GM19467 (cell line): ENCODE data around the gene PDGFA.

Source experiments
- ATAC-seq: cut with Tn5 transposase; IDR thresholded peaks from one replicate; pipeline ENCODE4 v1.9.1; 2021; ENCODE audit warnings: mild to moderate bottlenecking, moderate library complexity; ENCODE audit not compliant: unreplicated experiment

Gene PDGFA

DNA sequence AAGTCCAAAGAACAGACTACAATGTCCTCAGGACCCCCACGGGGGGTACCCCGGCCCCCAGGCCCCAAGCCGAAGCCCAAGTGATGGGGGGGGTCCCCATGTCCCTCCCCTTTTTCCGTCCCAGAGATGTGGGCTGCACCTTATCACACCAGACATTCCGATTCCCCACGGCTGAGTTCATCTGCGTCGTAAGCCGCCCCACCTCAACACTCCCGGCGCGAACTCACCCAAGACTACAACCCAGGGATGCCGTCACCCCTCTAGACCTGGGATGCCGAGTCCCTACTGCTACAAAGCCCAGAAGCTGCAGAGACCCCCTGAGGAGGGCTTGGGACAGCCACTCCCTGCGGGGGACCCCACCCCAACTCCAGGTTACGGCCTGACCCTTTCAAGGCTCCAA, 14.5 kb downstream of the PDGFA start:
- no peak for ATAC-seq

DNA sequence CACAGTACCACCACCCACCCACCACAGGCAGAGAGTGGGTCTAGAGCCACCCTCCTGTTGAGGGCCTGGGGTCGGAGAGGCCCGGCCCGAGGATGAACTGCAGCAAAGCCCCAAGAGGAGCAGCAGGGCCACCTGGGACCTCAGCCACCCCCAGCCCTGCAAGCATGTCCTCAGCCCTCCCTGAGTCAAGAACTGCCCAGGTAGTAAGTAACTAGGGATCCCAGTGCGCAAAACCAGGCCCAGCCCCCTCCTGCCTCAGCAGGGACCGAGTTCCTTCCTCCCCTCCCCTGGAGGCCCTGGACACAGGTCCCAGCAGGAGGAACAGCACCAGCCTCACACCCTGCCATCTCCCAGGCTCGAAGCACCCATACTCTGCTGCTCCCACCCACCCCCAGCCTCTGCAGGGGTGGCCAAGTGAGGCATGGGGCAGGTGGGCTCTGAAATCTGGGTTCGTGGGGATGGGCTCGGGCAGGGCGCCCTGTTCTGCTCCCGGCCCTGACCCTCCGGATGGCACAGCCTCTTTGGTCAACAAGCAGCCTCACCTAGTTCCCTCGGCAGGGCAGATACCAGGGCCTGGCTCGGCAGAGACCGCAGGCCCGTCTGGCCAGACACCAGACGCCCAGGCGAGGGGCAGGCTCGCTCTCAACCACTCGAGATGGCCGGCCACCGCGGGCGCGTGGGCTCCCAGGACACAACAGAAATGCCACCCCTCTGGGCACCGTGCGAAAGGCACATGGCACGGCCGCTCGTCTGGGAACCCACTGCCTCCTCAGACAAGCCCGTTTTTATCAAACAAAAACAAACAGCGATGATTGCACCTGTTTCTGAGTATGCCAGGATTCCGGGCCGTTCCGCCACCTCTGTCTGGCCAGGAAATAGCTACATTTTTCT, 15.2 kb downstream of the PDGFA start:
- ATAC-seq, result no peak

GRCh38 chr7:503575-504111, 16.0 kb downstream of the PDGFA start:
- ATAC-seq, result no peak

- ATAC-seq, result no peak
Observed at GRCh38 chr7:502296-502695, 17.4 kb downstream of the PDGFA start.

GRCh38 chr7:501526-501925, 18.1 kb downstream of the PDGFA start:
- ATAC-seq, result no peak

- no peak for ATAC-seq
Observed at GRCh38 chr7:500521-501420, 18.9 kb downstream of the PDGFA start.

DNA sequence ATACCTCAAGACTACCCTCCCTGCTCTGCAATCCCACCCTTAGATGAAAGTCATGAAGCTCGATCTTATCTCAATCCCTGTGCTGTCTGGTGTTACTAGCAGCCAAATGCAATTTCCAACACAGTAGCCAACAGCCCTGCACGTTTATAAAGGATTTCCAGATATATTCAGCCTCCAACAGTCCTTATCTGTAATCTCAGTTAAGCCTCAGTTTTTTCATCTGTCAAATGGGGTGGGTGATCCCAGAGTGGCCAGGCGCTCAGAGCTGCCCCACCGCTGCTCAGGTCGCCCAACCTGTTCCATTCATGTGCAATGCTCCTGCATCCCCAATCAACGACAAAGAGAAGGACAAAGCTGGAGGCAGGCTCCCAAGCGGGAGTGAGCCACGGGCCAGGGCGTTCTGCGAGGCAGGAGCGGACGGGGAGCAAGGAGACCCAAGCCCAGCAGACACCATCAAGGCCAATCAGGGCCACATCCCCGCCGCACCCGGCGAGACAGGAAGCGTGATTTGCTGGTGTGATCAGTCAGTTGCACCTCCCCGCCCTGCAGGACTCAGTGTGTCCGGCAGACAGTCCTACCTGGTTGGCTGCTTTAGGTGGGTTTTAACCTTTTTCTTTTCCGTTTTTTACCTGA, 19.7 kb downstream of the PDGFA start:
- ATAC-seq, result no peak

DNA sequence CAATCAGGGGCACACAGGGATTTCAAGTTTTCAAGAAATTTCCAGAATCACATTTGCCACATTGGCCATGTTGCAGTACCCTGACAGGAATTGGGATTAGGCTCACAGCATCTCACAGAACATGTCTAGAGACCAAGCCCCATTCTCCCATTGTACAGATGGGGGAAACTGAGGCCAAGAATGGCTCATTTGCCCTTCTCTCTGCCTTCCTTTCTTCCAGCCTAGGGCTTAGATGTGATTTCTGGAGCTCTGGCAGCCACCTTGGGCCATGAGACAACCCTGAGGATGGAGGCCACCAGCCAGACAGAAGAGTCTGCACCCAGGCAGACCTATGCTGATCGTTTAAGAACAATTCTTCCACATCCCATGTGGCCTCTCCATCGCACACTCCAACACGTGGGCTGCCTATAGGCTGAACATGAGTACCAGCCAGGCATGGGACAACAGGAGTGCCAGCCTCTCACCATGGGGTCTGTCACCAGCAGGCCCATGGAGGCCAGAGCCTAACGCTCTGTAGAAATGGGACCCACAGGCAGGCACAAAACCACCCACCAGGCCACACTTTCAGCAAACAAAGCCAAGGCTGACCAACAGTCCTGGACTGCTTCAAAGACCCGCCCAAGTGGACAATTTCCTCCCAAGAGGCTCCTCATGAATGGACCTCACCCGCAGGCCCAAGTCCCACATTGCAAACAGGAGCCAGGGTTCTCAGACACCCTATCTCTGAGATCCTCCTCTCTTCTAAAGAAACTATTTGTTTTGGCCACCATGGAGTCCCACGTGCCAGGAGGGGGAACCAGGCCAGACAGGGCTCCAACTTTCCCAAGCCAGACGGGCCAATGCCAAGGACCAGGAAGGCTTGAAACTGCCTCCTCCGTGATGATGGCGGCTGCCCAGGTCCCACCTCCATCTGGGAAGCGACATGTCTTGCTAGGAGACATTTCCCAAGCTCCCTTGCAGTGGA, 20.7 kb downstream of the PDGFA start:
- ATAC-seq, result no peak

DNA sequence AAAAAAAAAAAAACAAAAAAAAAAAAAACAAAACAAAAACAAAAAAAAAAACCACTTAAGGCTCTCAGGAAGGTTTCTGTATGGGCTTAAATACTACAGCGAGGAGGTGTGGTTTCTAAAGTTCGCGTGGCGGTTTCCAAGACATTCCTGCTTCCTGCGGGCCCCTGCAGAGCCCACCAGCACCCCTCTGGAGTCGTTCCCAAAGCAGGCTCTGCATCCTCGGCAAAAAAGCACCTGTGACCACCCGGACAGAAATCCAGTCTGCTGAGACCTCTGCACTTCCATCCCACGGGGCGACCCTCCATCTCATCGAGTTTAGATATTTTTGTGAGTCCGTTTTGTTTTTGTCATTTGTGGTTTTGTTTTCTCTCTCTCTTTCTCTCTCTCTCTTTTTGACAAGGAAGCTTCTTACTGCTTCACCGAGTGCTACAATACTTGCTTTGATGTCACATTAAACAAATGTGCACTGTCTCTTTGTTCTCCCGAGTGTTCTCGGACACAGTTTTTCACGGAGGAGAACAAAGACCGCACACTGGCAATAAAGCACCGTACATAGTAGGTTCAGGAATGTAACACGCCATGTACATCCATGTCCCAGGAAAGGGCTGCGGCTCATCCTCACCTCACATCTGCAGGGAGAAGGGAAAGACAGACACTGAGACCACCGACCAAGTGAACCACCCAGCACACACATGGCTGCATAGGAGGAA, 21.5 kb downstream of the PDGFA start:
- no peak for ATAC-seq

GRCh38 chr7:497346-497745, 22.3 kb downstream of the PDGFA start:
- ATAC-seq, result no peak

DNA sequence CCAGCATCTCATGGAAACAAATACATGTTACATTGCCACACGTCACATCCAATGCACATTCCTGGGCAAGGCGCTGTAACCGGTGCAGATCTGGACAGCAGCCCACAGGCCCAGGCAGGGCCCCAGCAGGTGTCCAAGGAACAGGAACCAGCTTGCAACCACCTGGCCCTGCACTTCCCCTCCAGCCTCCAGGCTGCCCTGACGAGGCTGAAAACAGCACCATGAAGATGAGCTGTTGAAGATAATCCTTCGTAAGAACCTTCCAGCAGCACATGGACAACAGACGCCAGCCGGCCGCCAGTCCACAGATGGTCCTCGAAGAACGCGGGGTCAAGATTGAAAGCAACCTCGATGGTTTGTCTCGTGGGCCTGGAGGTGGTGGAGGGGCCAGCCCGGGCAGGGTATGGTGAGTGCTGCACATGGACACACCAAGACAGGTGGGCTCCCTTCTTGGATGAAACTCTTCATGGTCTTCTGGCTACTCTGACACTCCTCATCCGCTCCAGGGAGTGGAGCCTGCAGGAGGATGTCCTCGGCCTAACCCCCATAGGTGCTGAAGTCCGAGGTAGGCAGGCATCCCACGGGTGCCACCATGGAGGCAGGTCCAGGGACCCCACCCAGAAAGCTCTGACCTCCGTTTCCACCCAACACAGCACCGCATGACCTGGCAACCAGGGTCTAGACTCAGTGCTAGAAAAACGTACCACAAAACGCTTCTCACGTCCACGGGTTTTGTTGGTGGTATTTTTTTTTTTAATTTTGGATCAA, 22.9 kb downstream of the PDGFA start:
- ATAC-seq, result no peak

GRCh38 chr7:495761-496321, 23.8 kb downstream of the PDGFA start:
- ATAC-seq, result no peak

DNA sequence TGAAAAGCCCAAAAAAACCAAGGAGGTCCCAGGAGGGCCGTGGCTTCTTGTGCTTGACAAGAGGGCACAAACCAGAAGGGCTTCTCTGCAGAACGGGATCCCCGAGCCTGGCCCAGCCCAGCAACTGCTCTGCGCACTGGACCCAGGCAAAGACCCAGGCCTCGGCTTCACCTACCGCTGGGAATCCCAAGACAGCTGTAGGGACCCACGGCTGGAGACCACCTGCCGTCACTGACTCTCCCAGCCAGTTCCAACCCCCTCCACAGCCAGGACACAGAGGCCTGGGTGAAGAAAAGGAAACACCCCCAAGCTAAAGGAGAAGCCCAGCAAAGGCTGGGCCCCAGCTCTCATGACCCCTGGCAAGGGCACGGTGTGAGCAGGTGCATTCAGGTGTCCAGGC, 24.3 kb downstream of the PDGFA start:
- no peak for ATAC-seq

DNA sequence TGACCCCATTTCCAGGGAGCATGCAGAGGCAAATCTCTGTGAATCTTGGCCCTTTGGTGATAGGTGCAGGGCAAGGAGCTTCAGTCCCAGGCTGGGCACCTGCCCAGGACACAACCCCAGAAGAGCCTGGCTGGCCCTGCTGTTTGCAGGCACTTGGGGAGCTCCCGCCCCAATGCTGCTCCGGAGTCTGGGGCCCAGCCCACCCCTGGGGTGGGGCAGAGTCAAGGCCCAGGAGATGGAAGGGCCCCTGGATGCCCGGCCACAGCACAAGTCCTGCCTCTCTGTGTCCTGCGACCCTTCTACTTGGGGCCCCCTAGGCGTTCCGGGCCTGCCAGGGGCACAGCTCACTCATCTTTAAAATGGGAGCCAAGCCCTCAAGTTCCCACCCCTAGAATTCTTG, 24.7 kb downstream of the PDGFA start:
- ATAC-seq, result no peak

- no peak for ATAC-seq
Observed at GRCh38 chr7:494259-494687, 25.4 kb downstream of the PDGFA start.

DNA sequence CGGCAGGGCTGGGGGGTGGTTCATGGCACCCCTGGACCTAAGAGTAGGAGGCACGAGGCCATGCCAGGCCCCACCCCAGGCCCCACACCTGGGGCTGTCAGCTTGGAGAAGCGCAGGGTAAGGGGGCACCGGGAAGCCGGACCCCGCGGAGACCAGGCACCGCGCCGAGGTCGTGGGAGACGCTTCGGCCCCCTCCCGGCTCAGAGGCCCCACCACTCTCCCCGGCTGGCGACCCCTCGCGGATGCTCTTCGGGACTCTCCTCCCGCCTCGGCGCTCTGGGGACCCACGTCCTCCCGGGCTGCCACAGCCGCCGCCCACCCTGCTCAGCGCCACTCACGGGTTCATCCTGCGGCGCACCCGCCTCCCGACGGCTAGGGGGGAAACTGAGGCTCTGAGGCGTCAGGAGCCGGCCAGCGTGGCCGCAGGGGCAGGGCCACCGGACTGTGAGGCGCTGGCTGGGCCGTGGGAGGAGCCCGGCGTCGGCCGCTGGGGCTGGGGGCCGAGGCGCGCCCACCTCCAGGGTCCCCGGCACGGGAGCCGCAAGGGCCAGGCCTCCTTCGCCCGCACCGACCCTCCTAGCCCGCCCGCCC, 25.9 kb downstream of the PDGFA start:
- ATAC-seq, result no peak

GRCh38 chr7:492714-493065, 27.0 kb downstream of the PDGFA start:
- ATAC-seq, result no peak
